SU-DHL-6 (cell line): ENCODE results near the gene B3GLCT.

Source experiments
- H2AFZ ChIP-seq: fragments of 200-600 bp; sonication (generic); 2 replicates; pipeline ENCODE4 v1.6.1; 2014; ENCODE audit warnings: low read depth, mild to moderate bottlenecking, moderate library complexity, mixed read lengths, antibody characterized with exemption, low read length; ENCODE audit not compliant: severe bottlenecking
- H3F3A ChIP-seq: fragments of 200-600 bp; shearing (Covaris generic); 2 replicates; pipeline ENCODE4 v1.6.0; 2016; ENCODE audit warnings: antibody characterized with exemption, mild to moderate bottlenecking; ENCODE audit not compliant: insufficient read depth
- H3K27ac ChIP-seq: fragments of 200-600 bp; sonication (generic); 2 replicates; pipeline ENCODE4 v1.5.1; 2016; ENCODE audit warnings: low read depth, mild to moderate bottlenecking, low read length, moderate library complexity, mixed read lengths
- H3K27me3 ChIP-seq: fragments of 200-600 bp; sonication (generic), shearing (Covaris generic); 2 replicates; pipeline ENCODE4 v1.6.0; 2014; ENCODE audit warnings: mild to moderate bottlenecking, low read length
- H3K36me3 ChIP-seq: fragments of 200-600 bp; sonication (generic); 2 replicates; pipeline ENCODE4 v1.6.1; 2014; ENCODE audit warnings: mild to moderate bottlenecking, low read length, mixed read lengths
- H3K4me2 ChIP-seq: fragments of 300-600, 200-600 bp; shearing (Covaris generic), sonication (generic); 2 replicates; pipeline ENCODE4 v1.6.0; 2014; ENCODE audit warnings: low read length, low read depth, mild to moderate bottlenecking; ENCODE audit not compliant: poor library complexity, severe bottlenecking
- H3K4me3 ChIP-seq: fragments of 200-600 bp; sonication (generic); 2 replicates; pipeline ENCODE4 v1.5.1; 2014; ENCODE audit warnings: antibody characterized with exemption, low read length, mild to moderate bottlenecking, mixed read lengths; ENCODE audit not compliant: insufficient read depth, poor library complexity, severe bottlenecking
- H3K79me2 ChIP-seq: fragments of 200-600 bp; sonication (generic); 2 replicates; pipeline ENCODE4 v1.6.1; 2014; ENCODE audit warnings: mild to moderate bottlenecking, low read length, moderate library complexity; ENCODE audit not compliant: insufficient read depth
- H3K9ac ChIP-seq: fragments of 200-600 bp; sonication (generic); 2 replicates; pipeline ENCODE4 v1.7.0; 2014; ENCODE audit warnings: mild to moderate bottlenecking, low read length
- H3K9me2 ChIP-seq: fragments of 200-600 bp; sonication (generic); replicated peaks from 2 replicates; pipeline ENCODE4 v1.6.1; 2014; ENCODE audit warnings: low read length; ENCODE audit not compliant: insufficient read depth
- H3K9me3 ChIP-seq: fragments of 200-600 bp; sonication (generic); 2 replicates; pipeline ENCODE4 v1.6.1; 2014; ENCODE audit warnings: low read length, mixed read lengths; ENCODE audit not compliant: insufficient read depth
- H4K20me1 ChIP-seq: fragments of 200-600 bp; sonication (generic); 2 replicates; pipeline ENCODE4 v1.6.1; 2014; ENCODE audit warnings: low read depth, mild to moderate bottlenecking, antibody characterized with exemption, low read length, moderate library complexity, mixed read lengths
- EZH2phosphoT487 ChIP-seq: fragments of 200-600 bp; sonication (generic), shearing (Covaris generic); conservative IDR thresholded peaks from 2 replicates; pipeline ENCODE4 v1.6.1; 2018; ENCODE audit warnings: mild to moderate bottlenecking, antibody characterized with exemption, low read length, moderate library complexity, mixed read lengths
- TF ChIP-seq, protein P1 (sequence below): fragments of 200-600 bp; sonication (generic); IDR thresholded peaks from one replicate; pipeline ENCODE4 v1.5.1; 2017; ENCODE audit warnings: antibody characterized with exemption, mild to moderate bottlenecking, low read length, moderate library complexity; ENCODE audit not compliant: insufficient read depth, poor library complexity, severe bottlenecking

The B3GLCT gene

DNA sequence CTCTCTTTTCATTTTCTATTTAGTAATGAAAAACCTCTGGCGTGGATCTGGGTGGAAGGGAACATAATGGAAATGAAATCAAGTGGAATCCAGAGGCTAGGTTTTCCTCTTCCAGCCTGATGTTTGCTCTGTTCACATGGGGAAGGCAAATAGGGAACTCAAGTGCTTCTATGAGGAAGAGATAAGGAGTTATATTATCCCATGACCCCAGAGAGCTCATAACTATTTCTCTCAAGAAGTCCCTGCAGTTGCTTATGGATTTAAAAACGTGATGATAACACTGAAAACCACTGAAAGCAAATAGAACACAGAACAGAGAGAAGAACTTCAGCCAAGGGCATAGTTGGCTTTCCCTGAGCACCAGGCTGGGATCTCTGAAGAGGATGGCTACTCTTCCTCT lies 157.8 kb downstream of the B3GLCT start:
- H2AFZ ChIP-seq = no peak overlapping the region

DNA sequence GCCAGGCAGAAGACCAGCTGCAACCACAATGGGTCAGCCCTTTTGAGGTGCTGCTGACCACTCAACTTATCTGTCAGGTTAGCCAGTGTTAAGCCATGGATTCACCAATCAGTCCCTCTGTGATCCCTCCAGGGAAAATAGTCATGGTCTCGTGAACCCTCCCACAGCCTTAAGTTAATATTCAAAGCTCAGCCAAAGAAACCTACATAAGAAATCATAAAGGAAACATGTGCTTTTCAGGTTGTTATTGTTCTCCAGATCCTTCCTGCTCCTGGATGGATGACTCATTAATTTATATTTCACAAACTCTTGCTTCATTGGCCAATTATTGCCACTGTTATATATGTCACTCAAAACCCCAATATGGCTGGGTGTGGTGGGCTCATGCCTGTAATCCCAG lies 161.9 kb downstream of the B3GLCT start:
- H2AFZ ChIP-seq = no peak overlapping the region
- TF ChIP-seq EZH2phosphoT487 = no peak
- TF ChIP-seq, protein P1, sequence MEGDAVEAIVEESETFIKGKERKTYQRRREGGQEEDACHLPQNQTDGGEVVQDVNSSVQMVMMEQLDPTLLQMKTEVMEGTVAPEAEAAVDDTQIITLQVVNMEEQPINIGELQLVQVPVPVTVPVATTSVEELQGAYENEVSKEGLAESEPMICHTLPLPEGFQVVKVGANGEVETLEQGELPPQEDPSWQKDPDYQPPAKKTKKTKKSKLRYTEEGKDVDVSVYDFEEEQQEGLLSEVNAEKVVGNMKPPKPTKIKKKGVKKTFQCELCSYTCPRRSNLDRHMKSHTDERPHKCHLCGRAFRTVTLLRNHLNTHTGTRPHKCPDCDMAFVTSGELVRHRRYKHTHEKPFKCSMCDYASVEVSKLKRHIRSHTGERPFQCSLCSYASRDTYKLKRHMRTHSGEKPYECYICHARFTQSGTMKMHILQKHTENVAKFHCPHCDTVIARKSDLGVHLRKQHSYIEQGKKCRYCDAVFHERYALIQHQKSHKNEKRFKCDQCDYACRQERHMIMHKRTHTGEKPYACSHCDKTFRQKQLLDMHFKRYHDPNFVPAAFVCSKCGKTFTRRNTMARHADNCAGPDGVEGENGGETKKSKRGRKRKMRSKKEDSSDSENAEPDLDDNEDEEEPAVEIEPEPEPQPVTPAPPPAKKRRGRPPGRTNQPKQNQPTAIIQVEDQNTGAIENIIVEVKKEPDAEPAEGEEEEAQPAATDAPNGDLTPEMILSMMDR = no peak

More for the DNA sequence above, 157.8 kb downstream of the B3GLCT start:
- H3K9me2 ChIP-seq = no peaks in the 10 kb centered on the region
- H3K9ac ChIP-seq = no peak overlapping the region
- H3K9me3 ChIP-seq = peaks cover 32% of the 10 kb centered on the region; the same call in 1 of the 2 replicates
- no peaks in the 10 kb centered on the region for H3F3A ChIP-seq
- H4K20me1 ChIP-seq = no peaks in the 10 kb centered on the region
- no peak overlapping the region for H3K4me3 ChIP-seq
- no peaks in the 10 kb centered on the region for H3K36me3 ChIP-seq
- no peaks in the 10 kb centered on the region for H3K79me2 ChIP-seq
- H3K27ac ChIP-seq = no peak overlapping the region
- no peak overlapping the region for H3K4me2 ChIP-seq
- no peak for TF ChIP-seq EZH2phosphoT487
- TF ChIP-seq, protein P1 = no peak
- no peaks in the 10 kb centered on the region for H3K27me3 ChIP-seq

DNA sequence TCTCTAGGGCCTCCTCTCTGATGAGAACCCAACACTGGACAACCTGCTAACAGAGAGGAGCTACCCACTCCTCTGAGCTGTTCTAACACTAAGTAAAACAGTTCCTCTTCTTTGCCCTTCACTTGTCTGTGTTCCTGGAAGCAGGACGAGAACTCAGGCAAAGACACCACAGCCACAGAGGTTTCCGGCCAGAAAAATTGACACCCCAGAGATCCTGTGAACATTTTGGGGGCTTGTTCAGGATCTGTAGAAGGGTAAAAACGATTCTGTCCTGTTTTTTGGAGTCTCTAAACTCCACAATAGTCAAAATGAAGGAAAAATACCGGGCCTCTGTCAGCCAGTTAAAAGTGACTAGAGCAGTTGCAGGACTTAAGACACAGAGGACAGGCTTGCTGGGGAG lies 165.9 kb downstream of the B3GLCT start:
- H3F3A ChIP-seq = no peaks in the 10 kb centered on the region
- H3K4me2 ChIP-seq = no peak overlapping the region
- H3K36me3 ChIP-seq = no peaks in the 10 kb centered on the region
- no peaks in the 10 kb centered on the region for H3K79me2 ChIP-seq
- peaks cover 18% of the 10 kb centered on the region for H3K9me3 ChIP-seq
- no peak overlapping the region for H3K27ac ChIP-seq
- no peak overlapping the region for H3K9ac ChIP-seq
- no peak for TF ChIP-seq EZH2phosphoT487
- TF ChIP-seq, protein P1 = no peak
- no peaks in the 10 kb centered on the region for H4K20me1 ChIP-seq
- H2AFZ ChIP-seq = no peak overlapping the region
- H3K9me2 ChIP-seq = no peaks in the 10 kb centered on the region
- H3K4me3 ChIP-seq = no peak overlapping the region
- H3K27me3 ChIP-seq = no peaks in the 10 kb centered on the region

More for the DNA sequence above, 161.9 kb downstream of the B3GLCT start:
- Histone ChIP-seq H3K36me3 (no peaks in the 10 kb centered on the region), H3K4me3 (no peak overlapping the region), H3K9me2 (no peaks in the 10 kb centered on the region), H3F3A (no peaks in the 10 kb centered on the region), H3K27ac (no peak overlapping the region), H3K4me2 (no peak overlapping the region), H4K20me1 (no peaks in the 10 kb centered on the region), H3K9ac (no peak overlapping the region), H3K79me2 (no peaks in the 10 kb centered on the region), H3K27me3 (no peaks in the 10 kb centered on the region), H3K9me3 (peaks cover 21% of the 10 kb centered on the region)

DNA sequence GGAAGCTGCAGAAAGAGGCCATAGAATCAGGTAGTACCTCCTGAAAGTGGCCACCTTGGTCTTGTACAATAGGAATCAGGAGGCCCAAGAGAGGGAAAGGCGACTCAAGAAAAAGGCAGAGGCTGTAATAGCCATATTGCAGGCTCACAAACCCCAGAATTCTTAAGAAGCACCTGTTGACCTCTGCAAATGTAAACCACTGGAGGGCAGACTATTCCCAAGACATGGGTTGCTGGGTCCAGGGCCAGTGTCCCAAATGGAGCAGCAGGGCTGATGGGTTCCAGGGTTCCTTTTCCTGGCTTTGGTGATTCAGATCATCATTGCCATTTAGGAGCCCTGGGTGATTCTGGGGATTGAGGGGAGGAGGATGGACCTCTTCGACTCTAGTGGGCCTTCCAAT lies 167.6 kb downstream of the B3GLCT start:
- Histone ChIP-seq H3K9ac (no peak overlapping the region), H3K27me3 (no peaks in the 10 kb centered on the region), H3K4me2 (no peak overlapping the region), H3K27ac (no peak overlapping the region), H3K9me3 (peaks cover 18% of the 10 kb centered on the region), H3K36me3 (no peaks in the 10 kb centered on the region), H3F3A (no peaks in the 10 kb centered on the region), H2AFZ (no peak overlapping the region), H3K79me2 (no peaks in the 10 kb centered on the region), H4K20me1 (no peaks in the 10 kb centered on the region), H3K9me2 (no peaks in the 10 kb centered on the region), H3K4me3 (no peak overlapping the region)
- TF ChIP-seq EZH2phosphoT487 = no peak
- TF ChIP-seq, protein P1 = no peak
